Aorta (tissue), 5 donors: ENCODE results near the gene GATA5. TPM values are rescaled to one million over a fixed set of nuclear protein-coding genes. Genes with fewer than 3 reads are reported as not detected.

ENCODE experiments used
- ATAC-seq: fragments of 200-7000 bp; cut with Tn5 transposase; one replicate; pipeline ENCODE4 v1.9.1; 2022; ENCODE audit warnings: moderate library complexity; ENCODE audit not compliant: low FRiP score
- DNase-seq, 2 donors: peaks; one replicate each; pipeline ENCODE4 v3.0.0-alpha.2; 2020
- H3K27ac ChIP-seq, 2 donors: one replicate each; pipeline ENCODE4 v1.5.1; 2013; ENCODE audit warnings: low read length in 2 of 2, mild to moderate bottlenecking in 2 of 2, moderate library complexity in 2 of 2, control low read depth in 1 of 2, inconsistent platforms in 1 of 2, low read depth in 1 of 2
- H3K27me3 ChIP-seq, 2 donors: one replicate each; pipeline ENCODE4 v1.6.1; 2013; ENCODE audit warnings: control low read depth in 1 of 2, low read length in 1 of 2, mild to moderate bottlenecking in 1 of 2, moderate library complexity in 1 of 2; ENCODE audit not compliant: insufficient read depth in 2 of 2, control insufficient read depth in 1 of 2
- H3K36me3 ChIP-seq, 2 donors: one replicate each; pipeline ENCODE4 v1.6.1; 2013; ENCODE audit warnings: control low read depth in 1 of 2, low read length in 1 of 2, mild to moderate bottlenecking in 1 of 2; ENCODE audit not compliant: insufficient read depth in 2 of 2, control insufficient read depth in 1 of 2
- H3K4me1 ChIP-seq, 2 donors: one replicate each; pipeline ENCODE4 v1.6.1; 2013; ENCODE audit warnings: low read length in 2 of 2, control low read depth in 1 of 2, mild to moderate bottlenecking in 1 of 2, moderate library complexity in 1 of 2; ENCODE audit not compliant: insufficient read depth in 2 of 2, control insufficient read depth in 1 of 2
- H3K4me3 ChIP-seq, 2 donors: one replicate each; pipeline ENCODE4 v1.5.1; 2013; ENCODE audit warnings: low read length in 2 of 2, control low read depth in 1 of 2, mild to moderate bottlenecking in 1 of 2
- H3K9me3 ChIP-seq: one replicate; pipeline ENCODE4 v1.6.1; 2013; ENCODE audit warnings: mild to moderate bottlenecking, low read length; ENCODE audit not compliant: control insufficient read depth
- WGBS, 2 donors: extraction: QIAGEN DNeasy Blood & Tissue Kit; methylation state at CpG; one replicate each; pipeline ENCODE4 v1.1.7; 2013; 5-methylcytosine and 5-hydroxymethylcytosine counted together
- intact Hi-C, 2 donors: fragments of 100-400 bp; cut with DNase I; formaldehyde crosslinking; loops; one replicate each; pipeline versions ENCODE4 v1.14.2 to v1.15.0; 2022
- polyA plus RNA-seq, 2 donors: library from polyadenylated mRNA; stranded (reverse); fragments of 200-250 nt; gene quantifications; one replicate each; pipeline ENCODE4 v1.2.3, GENCODE V29; 2013
- total RNA-seq, 2 donors: library from RNA; stranded (reverse); fragmentation: NEBNext Ultra II Directional; extraction: Animal tissue kit (Norgen Biotek cat#: 25700); gene quantifications; one replicate each; pipeline ENCODE4 v1.2.1, GENCODE V29; 2021
- donor health status: healthy with polysubstance abuse.
- donor health status: Bipolar disorder and iron deficiency.
- donor health status: DM: no; HTN: no; CAD: no.
- donor health status: DM: no; HTN: no; CAD: no.
- donor health status: DM: yes; HTN: yes; CAD: no.

GATA5 gene
- total and polyA plus RNA-seq, 4 donors, result 0.16 to 3.5 (median 0.92) TPM

DNA sequence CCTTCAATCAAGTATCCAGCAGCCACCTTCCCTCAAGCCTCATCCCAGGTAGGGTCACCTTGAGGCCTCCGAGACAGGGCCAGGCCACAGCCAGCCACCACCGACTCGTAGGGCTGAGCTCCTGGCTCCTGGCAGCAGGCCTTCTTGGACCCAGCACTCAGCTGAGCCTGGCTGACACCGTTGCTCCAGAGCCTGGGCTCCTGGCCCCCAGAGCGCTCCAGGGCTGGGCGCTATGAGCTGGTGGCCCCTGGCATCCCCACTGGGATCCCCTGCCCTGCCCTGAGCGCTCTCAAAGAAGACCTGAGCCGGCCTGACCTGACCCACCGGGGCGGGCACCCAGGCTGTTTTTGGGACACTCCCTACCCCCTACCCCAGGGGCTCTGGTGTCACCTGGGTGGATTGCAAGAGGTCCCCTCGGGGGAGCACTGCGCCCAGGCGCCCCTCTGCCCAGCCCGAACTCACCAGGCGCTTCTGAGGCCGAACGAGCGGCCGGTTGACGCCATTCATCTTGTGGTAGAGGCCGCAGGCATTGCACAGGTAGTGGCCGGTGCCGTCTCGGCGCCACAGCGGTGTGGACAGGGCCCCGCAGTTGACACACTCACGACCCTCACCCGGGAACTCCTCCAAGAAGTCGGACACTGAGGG is 2.7 kb downstream of the GATA5 start:
- DNase-seq (no peak), ATAC-seq (no peak)
- H3K36me3 ChIP-seq, result no peaks in the 10 kb centered on the region
- no peaks in the 10 kb centered on the region for H3K9me3 ChIP-seq
- H3K4me3 ChIP-seq, result no peak overlapping the region
- intact Hi-C loops, result no loop called here
- H3K4me1 ChIP-seq, result no peaks in the 10 kb centered on the region
- no peak overlapping the region for H3K27ac ChIP-seq
- 77 to 84% methylated on average over 30 of the region's 30 CpGs for WGBS, 2 donors
- H3K27me3 ChIP-seq, result no peaks in the 10 kb centered on the region

DNA sequence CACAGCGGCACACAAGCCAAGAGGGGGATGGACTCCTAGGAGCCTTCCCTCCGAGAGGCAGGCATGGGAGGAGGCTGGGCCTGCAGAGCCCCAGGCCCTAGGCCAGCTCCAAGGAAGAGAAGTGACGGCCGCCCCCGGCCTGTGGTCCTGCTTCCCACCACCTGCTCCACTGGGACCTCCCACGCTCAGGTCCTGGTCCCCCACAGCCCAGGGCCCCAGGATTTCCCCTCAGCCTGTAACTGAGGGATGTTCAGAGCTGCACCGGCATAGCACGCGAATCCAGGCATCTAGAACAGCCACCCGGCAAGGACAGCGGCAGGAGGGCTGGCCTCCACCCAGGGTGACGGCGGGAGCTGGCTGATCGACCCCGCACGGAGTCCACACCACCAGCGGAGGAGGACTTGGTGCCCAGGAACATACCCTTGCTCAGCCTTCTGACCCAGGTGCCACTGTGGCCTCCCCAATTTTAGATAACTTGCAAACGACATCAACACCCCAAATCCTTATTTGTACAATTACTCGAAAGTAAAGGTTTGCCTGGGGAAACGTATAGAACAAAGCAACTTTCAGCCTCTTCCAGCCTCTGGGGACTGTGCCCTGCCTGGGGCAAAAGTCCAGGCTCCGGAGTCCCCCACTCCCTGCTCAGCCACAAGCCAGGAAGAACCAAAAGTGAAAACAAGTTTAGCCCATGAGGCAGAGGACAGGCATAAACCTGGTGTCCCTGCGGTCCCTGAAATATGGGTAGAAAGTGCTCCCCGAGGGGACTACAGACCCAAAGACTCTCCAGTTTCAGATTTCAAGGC is 3.5 kb downstream of the GATA5 start:
- H3K27me3 ChIP-seq, result no peaks in the 10 kb centered on the region
- no peak for DNase-seq
- no peaks in the 10 kb centered on the region for H3K4me1 ChIP-seq
- H3K9me3 ChIP-seq, result no peaks in the 10 kb centered on the region
- 70 to 86% methylated on average over 23 of the region's 23 CpGs for WGBS, 2 donors
- no peak overlapping the region for H3K4me3 ChIP-seq
- intact Hi-C loops, result no loop called here
- H3K27ac ChIP-seq, result no peak overlapping the region
- no peak for ATAC-seq
- H3K36me3 ChIP-seq, result no peaks in the 10 kb centered on the region

DNA sequence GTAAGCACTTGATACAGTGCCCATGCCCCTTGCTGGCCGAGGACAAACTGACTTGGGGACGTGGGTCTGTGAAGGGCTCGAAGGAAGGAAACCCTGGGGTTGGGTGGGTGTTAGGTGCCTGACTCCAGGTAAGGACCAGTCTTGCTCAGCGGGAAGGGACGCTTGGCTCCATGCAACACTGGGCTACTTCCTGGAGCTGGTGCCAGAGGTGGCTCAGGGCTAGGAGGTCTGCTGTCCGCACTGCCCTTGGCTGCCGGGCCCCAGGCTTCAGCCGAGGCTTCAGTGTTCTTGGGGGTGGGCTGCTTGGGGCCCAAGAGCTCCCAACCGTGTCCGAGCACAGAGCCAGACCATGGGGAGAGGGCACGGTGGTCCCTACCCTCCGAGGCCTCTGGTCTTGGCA is 5.3 kb downstream of the GATA5 start:
- Histone ChIP-seq H3K27ac (no peak overlapping the region), H3K4me3 (no peak overlapping the region), H3K9me3 (no peaks in the 10 kb centered on the region), H3K27me3 (no peaks in the 10 kb centered on the region), H3K4me1 (no peaks in the 10 kb centered on the region), H3K36me3 (no peaks in the 10 kb centered on the region)
- no peak for ATAC-seq
- WGBS, 2 donors, result 85 to 87% methylated on average over 12 of the region's 12 CpGs
- intact Hi-C loops, result no loop called here
- no peak for DNase-seq

DNA sequence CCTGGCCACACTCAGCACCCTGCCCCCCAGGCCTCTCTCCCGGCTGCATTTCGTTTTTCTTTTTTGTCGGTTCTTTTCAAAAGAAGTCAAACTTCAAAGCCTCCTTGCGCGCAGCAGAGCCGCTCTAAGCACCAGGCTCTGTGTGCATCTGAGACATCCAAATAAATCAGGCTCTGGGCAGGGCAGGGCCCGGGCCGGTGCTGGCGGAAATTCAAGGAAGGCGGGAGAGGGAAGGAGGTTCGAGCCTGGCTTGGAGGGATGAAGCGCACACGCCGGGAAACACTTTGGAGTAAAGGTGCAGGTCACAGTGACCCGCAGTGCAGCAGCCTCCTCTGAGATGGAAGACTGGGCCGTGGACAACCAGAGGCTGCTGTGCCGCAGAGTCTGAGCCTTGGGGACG is 5.8 kb downstream of the GATA5 start:
- Histone ChIP-seq H3K27me3 (no peaks in the 10 kb centered on the region), H3K4me1 (no peaks in the 10 kb centered on the region), H3K27ac (no peak overlapping the region), H3K4me3 (no peak overlapping the region), H3K36me3 (no peaks in the 10 kb centered on the region), H3K9me3 (no peaks in the 10 kb centered on the region)
- intact Hi-C loops, result no loop called here
- DNase-seq (no peak), ATAC-seq (no peak)
- 70 to 78% methylated on average over 18 of the region's 18 CpGs for WGBS, 2 donors

DNA sequence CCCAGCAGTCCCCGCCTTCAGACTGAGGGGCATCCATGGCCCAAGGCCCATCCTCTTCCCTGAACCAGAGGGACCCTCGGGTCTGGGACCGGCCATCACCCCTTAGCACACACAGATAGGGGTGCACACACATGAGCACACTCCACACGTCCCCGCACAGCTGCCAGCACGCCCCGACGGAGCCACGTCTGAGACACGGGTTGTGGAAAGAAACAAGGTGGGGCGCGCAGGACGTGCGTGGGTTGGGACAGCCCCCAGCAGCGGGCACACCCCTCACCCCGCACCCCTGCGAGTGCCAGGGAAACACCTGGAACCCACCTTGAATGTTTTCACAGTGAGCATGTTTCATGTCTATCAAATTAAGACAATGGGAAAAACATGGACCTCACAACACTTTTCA is 6.4 kb downstream of the GATA5 start:
- DNase-seq (no peak), ATAC-seq (no peak)
- Histone ChIP-seq H3K4me3 (no peak overlapping the region), H3K36me3 (no peaks in the 10 kb centered on the region), H3K9me3 (no peaks in the 10 kb centered on the region), H3K27me3 (no peaks in the 10 kb centered on the region), H3K27ac (no peak overlapping the region), H3K4me1 (no peaks in the 10 kb centered on the region)
- 85 to 88% methylated on average over 17 of the region's 17 CpGs for WGBS, 2 donors
- intact Hi-C loops, result no loop called here

DNA sequence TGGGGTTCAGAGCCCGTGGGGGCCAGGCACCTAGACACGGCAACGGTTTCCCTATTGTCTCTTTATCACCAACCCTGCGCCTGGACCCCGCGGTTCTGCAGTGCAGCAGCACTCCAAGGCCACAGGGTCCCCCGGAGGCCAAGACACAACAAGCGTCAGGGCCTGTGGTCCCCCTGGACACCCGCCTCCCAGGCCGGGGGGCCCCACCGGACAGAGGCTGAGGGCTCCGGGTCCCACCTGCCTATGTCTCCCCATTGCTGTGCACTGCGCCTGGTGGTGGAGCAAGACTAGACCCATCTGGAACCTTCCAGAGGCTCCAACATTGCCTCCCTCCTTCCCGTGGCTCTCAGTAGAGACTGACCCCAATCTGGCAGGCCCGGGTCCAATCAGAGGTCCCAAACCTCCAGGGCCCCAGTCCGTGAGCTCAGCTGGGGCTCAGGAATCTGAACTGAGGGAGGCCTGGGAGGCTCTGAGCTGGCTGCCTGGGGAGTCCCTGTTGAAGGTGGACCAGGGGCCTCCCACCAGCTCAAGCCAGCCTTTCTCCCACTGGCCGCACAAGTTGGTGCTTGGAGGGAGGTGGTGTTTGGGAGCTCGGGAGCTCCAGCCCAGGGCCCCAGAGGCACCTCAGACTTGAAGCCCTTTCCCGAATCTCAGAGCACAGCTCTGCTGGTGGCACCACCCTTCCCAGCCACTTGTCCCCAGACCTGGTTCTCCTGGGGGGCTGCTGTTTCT is 8.8 kb downstream of the GATA5 start:
- DNase-seq, result no peak
- Histone ChIP-seq H3K9me3 (no peaks in the 10 kb centered on the region), H3K4me1 (no peaks in the 10 kb centered on the region), H3K27ac (no peak overlapping the region), H3K27me3 (no peaks in the 10 kb centered on the region), H3K36me3 (no peaks in the 10 kb centered on the region), H3K4me3 (no peak overlapping the region)
- WGBS, 2 donors, result 88 to 89% methylated on average over 19 of the region's 19 CpGs
- no peak for ATAC-seq
- intact Hi-C loops, result no loop called here

DNA sequence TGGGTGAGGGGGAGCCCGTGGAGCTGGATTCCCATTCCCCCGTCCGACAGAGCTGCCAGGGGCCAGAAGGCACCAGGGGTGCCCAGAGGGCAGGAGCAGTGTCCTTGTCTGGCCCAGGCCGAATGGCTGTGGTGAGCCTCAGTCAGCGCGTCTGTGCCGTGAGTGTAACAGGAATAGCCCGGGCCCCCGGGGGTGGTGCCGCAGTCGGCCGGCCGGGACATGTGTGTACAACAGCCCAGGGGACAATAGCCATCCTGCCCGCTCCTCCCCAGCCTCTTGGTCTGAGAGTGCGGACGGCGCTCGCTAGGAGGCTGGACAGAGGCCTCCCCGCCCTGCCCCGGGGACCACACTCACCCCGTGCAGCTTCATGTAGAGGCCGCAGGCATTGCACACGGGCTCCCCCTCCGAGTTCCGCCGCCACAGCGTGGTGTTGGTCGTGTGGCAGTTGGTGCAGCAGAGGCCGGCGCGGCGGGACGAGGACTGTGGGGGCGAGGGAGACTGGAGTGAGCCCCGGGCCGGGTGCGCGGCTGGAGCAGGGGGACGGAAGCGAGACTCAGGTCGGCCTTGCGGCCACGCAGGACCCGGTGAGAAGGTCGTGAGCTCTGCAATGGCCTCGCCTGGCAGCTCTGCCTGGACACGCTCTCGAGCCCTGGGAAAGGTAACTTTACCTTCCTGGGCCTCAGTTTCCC is 9.6 kb downstream of the GATA5 start:
- H3K27me3 ChIP-seq, result no peaks in the 10 kb centered on the region
- H3K36me3 ChIP-seq, result no peaks in the 10 kb centered on the region
- ATAC-seq (no peak), DNase-seq (no peak)
- H3K9me3 ChIP-seq, result no peaks in the 10 kb centered on the region
- H3K4me3 ChIP-seq, result no peak overlapping the region
- H3K27ac ChIP-seq, result no peak overlapping the region
- intact Hi-C loops, result no loop called here
- WGBS, 2 donors, result 85 to 91% methylated on average over 48 of the region's 48 CpGs
- no peaks in the 10 kb centered on the region for H3K4me1 ChIP-seq

DNA sequence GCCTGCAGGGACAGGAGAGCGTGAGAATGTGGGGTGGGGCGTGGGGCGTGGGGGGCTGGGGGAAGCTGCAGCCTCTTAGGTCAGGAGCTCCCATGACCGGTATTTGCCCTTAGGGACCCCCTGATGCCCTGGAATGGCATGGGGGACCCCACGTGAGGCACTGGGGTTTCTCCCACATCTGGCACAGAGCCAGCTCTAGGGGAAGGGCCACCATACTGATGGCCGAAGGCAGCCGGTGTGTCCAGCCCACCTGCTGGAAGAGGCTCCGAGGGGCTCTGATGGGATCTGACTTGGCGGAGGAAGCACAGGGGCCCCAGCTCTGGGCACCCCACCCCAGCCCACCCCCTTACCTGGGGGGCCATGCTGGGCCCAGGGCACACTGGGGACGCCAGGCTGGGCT is 10.8 kb downstream of the GATA5 start:
- intact Hi-C loops, result no loop called here
- ATAC-seq, result no peak
- WGBS, 2 donors, result 83% methylated on average over 10 of the region's 10 CpGs

More for the DNA sequence above, 10.8 kb downstream of the GATA5 start:
- H3K4me1 ChIP-seq, result no peaks in the 10 kb centered on the region
- H3K27me3 ChIP-seq, result no peaks in the 10 kb centered on the region
- H3K27ac ChIP-seq, result no peak overlapping the region
- H3K4me3 ChIP-seq, result no peak overlapping the region
- DNase-seq, result no peak
- no peaks in the 10 kb centered on the region for H3K36me3 ChIP-seq
- no peaks in the 10 kb centered on the region for H3K9me3 ChIP-seq
